ENCODE measurements around the gene DIP2B.

The DIP2B gene

DNA sequence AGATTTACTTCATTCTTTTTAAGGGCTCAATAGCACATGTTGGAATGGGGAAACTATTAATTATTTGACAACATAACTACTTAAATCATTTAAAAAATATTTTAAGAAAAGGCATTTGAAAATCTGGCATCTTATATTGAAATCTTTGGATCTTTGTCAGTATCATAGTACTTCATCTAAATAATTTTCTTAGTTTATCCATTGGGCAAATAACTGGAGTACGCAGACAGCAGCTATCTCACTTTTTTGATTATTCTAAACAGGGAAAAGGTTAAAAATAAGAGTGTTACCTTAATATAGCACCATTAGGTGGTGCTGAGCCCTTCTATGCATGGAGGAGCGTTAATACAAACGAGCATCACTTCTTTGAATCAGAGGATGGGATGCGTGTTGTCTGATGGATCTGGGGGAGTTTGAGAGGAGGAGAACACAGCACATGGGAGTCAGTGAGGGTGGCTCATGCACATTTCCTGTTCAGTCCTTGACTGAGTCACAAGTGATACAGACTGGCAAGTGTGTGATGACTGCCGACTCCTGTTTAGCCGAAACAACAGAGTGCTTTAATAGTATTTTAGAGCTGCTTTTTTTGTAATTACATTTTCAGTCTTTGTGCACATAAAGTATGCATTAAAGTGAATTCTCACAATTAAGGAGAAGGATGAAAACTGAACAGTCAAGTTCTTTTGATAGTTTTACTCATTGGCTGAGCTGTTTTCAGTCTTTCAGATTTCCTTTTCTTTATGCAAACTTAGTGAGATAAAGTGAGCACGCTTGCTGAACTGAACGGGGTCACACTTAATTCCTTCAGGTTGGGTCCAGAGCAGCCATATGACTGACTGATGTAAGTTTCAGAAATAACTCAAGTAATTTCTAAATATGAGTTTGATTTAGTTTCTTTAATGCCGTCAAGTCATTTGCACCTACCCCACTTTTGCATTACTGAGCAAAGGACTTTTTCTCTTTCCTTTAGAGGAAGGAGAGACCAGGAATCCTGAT, 92.7 kb downstream of the DIP2B start:
- no peak overlapping the region for H3K4me3 ChIP-seq (ENCODE audit: control insufficient read depth, low read depth, low read length)
- TF ChIP-seq, protein P1, sequence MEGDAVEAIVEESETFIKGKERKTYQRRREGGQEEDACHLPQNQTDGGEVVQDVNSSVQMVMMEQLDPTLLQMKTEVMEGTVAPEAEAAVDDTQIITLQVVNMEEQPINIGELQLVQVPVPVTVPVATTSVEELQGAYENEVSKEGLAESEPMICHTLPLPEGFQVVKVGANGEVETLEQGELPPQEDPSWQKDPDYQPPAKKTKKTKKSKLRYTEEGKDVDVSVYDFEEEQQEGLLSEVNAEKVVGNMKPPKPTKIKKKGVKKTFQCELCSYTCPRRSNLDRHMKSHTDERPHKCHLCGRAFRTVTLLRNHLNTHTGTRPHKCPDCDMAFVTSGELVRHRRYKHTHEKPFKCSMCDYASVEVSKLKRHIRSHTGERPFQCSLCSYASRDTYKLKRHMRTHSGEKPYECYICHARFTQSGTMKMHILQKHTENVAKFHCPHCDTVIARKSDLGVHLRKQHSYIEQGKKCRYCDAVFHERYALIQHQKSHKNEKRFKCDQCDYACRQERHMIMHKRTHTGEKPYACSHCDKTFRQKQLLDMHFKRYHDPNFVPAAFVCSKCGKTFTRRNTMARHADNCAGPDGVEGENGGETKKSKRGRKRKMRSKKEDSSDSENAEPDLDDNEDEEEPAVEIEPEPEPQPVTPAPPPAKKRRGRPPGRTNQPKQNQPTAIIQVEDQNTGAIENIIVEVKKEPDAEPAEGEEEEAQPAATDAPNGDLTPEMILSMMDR (IDR thresholded peaks at IDR 0.05; ENCODE audit: control insufficient read depth, insufficient read depth, low read depth, low read length, missing control alignments), result peak; percentile 16
- no peak for DNase-seq (ENCODE audit: low read depth)

DNA sequence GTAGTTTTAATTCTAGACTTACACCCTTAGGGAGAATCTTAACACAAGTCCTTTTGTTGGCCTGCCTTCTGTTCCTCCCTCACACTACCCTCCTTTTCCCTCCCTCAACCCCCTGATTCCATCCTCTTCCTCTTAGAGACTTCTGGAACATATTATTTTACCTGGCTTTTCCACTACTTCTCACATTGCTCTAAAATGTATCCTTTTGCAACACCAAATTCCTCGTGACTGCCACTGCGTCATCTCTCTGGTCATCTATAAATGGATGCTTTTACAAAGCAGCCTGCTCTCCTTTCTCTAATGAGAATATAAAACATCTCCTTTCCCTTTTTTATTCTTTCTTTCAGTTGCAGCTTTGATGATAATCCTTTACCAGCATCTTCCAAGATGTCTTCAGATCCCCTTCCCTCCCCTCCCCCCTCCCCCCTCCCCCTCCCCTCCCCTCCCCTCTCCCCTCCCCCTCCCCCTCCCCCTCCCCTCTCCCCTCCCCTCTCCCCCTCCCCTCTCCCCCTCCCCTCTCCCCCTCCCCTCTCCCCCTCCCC, 93.6 kb downstream of the DIP2B start:
- H3K4me3 ChIP-seq (ENCODE audit: control insufficient read depth, low read depth, low read length), result no peak overlapping the region
- TF ChIP-seq, protein P1 (IDR thresholded peaks at IDR 0.05; ENCODE audit: control insufficient read depth, insufficient read depth, low read depth, low read length, missing control alignments), result no peak
- DNase-seq (ENCODE audit: low read depth), result no peak

DNA sequence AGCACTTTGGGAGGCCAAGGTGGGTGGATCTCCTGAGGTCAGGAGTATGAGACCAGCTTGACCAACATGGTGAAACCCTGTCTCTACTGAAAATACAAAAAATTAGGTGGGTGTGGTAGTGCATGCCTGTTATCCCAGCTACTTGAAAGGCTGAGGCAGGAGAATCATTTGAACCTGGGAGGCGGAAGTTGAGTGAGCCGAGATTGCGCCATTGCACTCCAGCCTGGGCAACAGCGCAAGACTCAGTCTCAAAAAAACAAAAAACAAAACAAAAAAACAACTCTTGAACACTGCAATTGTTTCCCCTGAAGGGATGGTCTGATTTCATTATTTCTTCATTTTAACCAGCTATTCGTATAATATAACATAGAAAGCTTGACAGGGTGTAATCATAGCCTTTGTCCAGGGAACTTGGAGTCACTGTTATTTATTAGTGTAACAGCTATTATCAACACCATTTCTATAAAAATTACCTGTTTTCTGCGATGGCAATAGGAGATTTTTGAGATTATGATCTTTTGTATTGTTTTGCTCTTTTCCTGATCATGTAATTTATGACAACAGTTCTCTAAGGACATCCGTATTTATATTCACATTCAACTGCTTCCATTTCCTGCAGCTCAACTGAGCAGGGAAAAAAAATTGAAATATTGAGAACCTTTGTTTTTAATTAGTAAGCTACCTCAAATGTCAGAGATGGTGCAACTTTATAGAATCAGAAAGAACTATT, 94.7 kb downstream of the DIP2B start:
- no peak for DNase-seq (ENCODE audit: low read depth)
- TF ChIP-seq, protein P1 (IDR thresholded peaks at IDR 0.05; ENCODE audit: control insufficient read depth, insufficient read depth, low read depth, low read length, missing control alignments), result no peak
- no peak overlapping the region for H3K4me3 ChIP-seq (ENCODE audit: control insufficient read depth, low read depth, low read length)

DNA sequence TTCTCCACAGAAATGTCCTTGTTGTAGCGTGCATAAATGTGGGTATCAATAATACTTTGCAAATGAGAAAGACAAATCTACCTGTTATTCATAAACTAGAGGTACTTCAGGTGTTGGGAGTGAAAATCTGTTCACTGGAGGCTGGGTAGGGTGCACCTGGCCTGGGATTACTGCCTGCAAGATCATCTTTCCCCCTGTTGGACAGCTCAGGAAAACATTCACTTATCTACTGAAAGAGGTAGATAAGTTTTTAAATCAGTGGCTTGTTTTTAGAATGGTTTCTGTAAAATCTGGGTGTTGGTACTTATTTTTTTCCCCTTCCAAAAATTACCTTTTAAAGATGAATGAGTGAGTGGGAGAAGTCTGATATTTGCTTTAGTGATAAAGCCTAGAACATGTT, 95.6 kb downstream of the DIP2B start:
- TF ChIP-seq, protein P1 (IDR thresholded peaks at IDR 0.05; ENCODE audit: control insufficient read depth, insufficient read depth, low read depth, low read length, missing control alignments), result no peak
- no peak overlapping the region for H3K4me3 ChIP-seq (ENCODE audit: control insufficient read depth, low read depth, low read length)
- DNase-seq (ENCODE audit: low read depth), result no peak

DNA sequence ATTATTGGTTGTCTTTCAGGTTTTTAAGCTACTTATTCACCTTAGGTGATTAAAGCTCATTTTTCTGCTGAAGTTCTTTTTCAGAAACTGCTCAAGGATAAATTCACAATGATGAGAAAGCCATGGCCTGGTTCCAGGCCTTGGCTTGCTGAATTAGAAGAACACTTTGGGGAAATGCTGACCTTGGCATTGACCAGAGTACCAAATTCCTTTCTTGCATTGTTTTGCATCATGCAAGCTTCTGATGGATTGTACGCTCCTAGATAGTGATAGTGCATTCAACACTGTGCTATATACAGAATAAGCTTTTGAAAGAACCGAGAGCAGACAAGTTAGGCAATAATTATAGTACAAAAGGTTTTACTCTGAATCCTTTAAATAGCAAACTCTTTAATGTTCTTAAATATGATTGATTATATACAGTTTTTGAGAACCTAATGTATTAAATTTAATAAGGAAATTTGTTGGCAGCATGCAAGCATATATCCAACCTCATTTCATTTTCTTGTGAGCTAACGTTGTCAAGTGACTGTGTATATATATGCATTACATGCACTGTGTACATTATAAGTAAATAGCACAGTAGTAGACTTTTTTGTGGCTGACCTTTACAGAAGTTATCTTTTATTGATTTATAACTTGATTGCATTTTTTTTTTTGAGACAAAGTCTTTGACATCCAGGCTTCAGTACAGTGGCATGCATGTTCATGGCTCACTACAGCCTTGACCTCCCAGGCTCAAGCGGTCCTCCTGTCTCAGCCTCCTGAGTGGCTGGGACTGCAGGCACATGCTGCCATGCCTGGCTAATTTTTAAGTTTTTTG, 99.2 kb downstream of the DIP2B start:
- TF ChIP-seq, protein P1 (IDR thresholded peaks at IDR 0.05; ENCODE audit: control insufficient read depth, insufficient read depth, low read depth, low read length, missing control alignments), result no peak
- no peak overlapping the region for H3K4me3 ChIP-seq (ENCODE audit: control insufficient read depth, low read depth, low read length)
- peak; percentile 76 for DNase-seq (ENCODE audit: low read depth)

DNA sequence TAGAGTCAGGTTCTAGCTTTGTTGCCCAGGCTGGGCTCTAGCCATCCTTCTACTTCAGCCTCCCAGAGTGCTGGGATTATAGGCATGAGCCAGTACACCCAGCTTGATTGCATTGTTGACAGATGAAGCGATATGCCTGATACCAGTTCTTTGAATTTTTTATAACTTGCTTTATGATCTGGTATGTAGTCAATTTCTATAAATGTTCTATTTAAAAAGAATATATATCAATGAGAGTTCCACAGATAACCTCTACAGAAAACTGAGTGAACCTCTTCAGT, 99.8 kb downstream of the DIP2B start:
- H3K4me3 ChIP-seq (ENCODE audit: control insufficient read depth, low read depth, low read length), result no peak overlapping the region
- no peak for DNase-seq (ENCODE audit: low read depth)
- TF ChIP-seq, protein P1 (IDR thresholded peaks at IDR 0.05; ENCODE audit: control insufficient read depth, insufficient read depth, low read depth, low read length, missing control alignments), result no peak

Data from AG09309 (cell line).